K562 (cell line): ENCODE measurements around the gene TOR1AIP2. TPM values are rescaled to one million over a fixed set of nuclear protein-coding genes. Genes with fewer than 3 reads are reported as not detected.
A peak's percentile ranks its signal among the peaks of the same experiment; 100 is the strongest.

Experiments used
- ATAC-seq: fragments of 200-7000 bp; cut with Tn5 transposase; 3 replicates; pipeline ENCODE4 v1.9.1; 2020; ENCODE audit warnings: moderate library complexity
- BruUV-seq: library from RNA; stranded (reverse); fragments of 400-500 nt; replicated peaks from 2 replicates; lab custom pipeline; 2021; lab: Mats Ljungman, UMichigan
- CTCF ChIA-PET: fragments of 300-600 bp; formaldehyde crosslinking; extraction: SDS; loops from one replicate; lab custom pipeline; 2021; ENCODE audit warnings: low intra/inter-chr PET ratio; lab: Yijun Ruan, JAX
- POLR2A ChIA-PET: fragments of 300-600, 350-650 bp; sonication (Branson Sonifier 250); formaldehyde crosslinking; extraction: SDS; loops from one replicate; lab custom pipeline; 2021; ENCODE audit warnings: antibody characterized with exemption, inconsistent platforms; lab: Yijun Ruan, JAX
- DNase-seq, 4 experiments: peaks; one replicate each; pipeline versions ENCODE4 v3.0.0 to v3.0.0-alpha.2; 2011 to 2018; ENCODE audit warnings: low spot score in 3 of 4, mixed read lengths in 3 of 4; ENCODE audit errors: extremely low read depth in 1 of 4
- FAIRE-seq: peaks from 2 replicates; lab custom pipeline; 2011; peaks lifted over from hg19 to GRCh38; lab: Jason Lieb, UNC
- H2AFZ ChIP-seq: 2 replicates; pipeline ENCODE4 v1.6.0; 2011; ENCODE audit warnings: low read depth, low read length, control low read depth, inconsistent platforms
- H3K27ac ChIP-seq: fragments of 200-600 bp; 3 replicates; pipeline ENCODE4 v1.8.0; 2011; ENCODE audit warnings: low read depth, mild to moderate bottlenecking, control low read depth, inconsistent platforms, low read length, moderate library complexity, mixed read lengths; ENCODE audit errors: extremely low read depth
- H3K27me3 ChIP-seq, 2 experiments: fragments of 300-600 bp in 1 of 2; 2 replicates in 1 of 2; 3 replicates in 1 of 2; pipeline versions ENCODE4 v1.6.0 to v1.8.0; 2011; ENCODE audit warnings: inconsistent platforms in 2 of 2, low read length in 2 of 2, mild to moderate bottlenecking in 1 of 2, mixed read lengths in 1 of 2, moderate library complexity in 1 of 2; ENCODE audit not compliant: control insufficient read depth in 2 of 2, insufficient read depth in 2 of 2
- H3K36me3 ChIP-seq: fragments of 300-600 bp; 3 replicates; pipeline ENCODE4 v1.8.0; 2011; ENCODE audit warnings: mild to moderate bottlenecking, low read length, inconsistent platforms; ENCODE audit not compliant: control insufficient read depth, insufficient read depth
- H3K4me1 ChIP-seq, 2 experiments: fragments of 200-600 bp in 1 of 2; replicated peaks in 1 of 2; 2 replicates in 1 of 2; 3 replicates in 1 of 2; pipeline versions ENCODE4 v1.5.1 to v1.8.0; 2011; ENCODE audit warnings: inconsistent platforms in 2 of 2, low read length in 2 of 2, mild to moderate bottlenecking in 1 of 2, mixed read lengths in 1 of 2, moderate library complexity in 1 of 2; ENCODE audit not compliant: control insufficient read depth in 2 of 2, insufficient read depth in 2 of 2
- H3K4me2 ChIP-seq: 2 replicates; pipeline ENCODE4 v1.6.1; 2011; ENCODE audit warnings: low read length, control low read depth, inconsistent platforms, mixed read lengths; ENCODE audit not compliant: insufficient read depth
- H3K4me3 ChIP-seq: fragments of 200-600 bp; sonication (generic), shearing (Covaris generic); 2 replicates; pipeline ENCODE4 v1.5.1; 2016; ENCODE audit warnings: control low read depth, inconsistent platforms
- H3K79me2 ChIP-seq: fragments of 200-600 bp; 3 replicates; pipeline ENCODE4 v1.8.0; 2011; ENCODE audit warnings: low read length, inconsistent platforms; ENCODE audit not compliant: control insufficient read depth, insufficient read depth
- H3K9ac ChIP-seq, 2 experiments: 2 replicates each; pipeline versions ENCODE4 v1.6.0 to v1.6.1; 2011; ENCODE audit warnings: low read depth in 2 of 2, low read length in 2 of 2, control low read depth in 1 of 2, inconsistent platforms in 1 of 2, mild to moderate bottlenecking in 1 of 2, mixed read lengths in 1 of 2; ENCODE audit not compliant: insufficient read depth in 1 of 2
- H3K9me1 ChIP-seq: one replicate; pipeline ENCODE4 v1.6.0; 2011; ENCODE audit warnings: inconsistent platforms, mild to moderate bottlenecking, low read length, moderate library complexity; ENCODE audit not compliant: control insufficient read depth, insufficient read depth
- H3K9me3 ChIP-seq: replicated peaks from 2 replicates; pipeline ENCODE4 v1.5.1; 2011; ENCODE audit warnings: low read depth, low read length, inconsistent platforms; ENCODE audit not compliant: control insufficient read depth, insufficient read depth
- H4K20me1 ChIP-seq: replicated peaks from 2 replicates; pipeline ENCODE4 v1.6.1; 2011; ENCODE audit warnings: low read length, inconsistent platforms, mixed read lengths; ENCODE audit not compliant: control insufficient read depth, insufficient read depth
- E2F1 ChIP-seq: sonication (generic); formaldehyde crosslinking; IDR thresholded peaks from 2 replicates; pipeline ENCODE4 v1.8.1; 2023; ENCODE audit warnings: mild to moderate bottlenecking, missing genetic modification reagents, moderate library complexity
- SMAD1 ChIP-seq: fragments of 150-350 bp; IDR thresholded peaks from 2 replicates; pipeline ENCODE4 v1.6.1; 2014; ENCODE audit warnings: low read length, low read depth; ENCODE audit not compliant: partially characterized antibody
- ZNF24 ChIP-seq: fragments of 450-650 bp; IDR thresholded peaks from 2 replicates; pipeline ENCODE4 v1.6.1; 2016
- WGBS: fragments of 100-300 bp; shearing (Covaris generic); methylation state at CpG from one replicate; pipeline ENCODE4 v1.1.6; 2016; ENCODE audit warnings: low coverage, mixed read lengths; ENCODE audit not compliant: insufficient coverage; ENCODE audit errors: missing lambda C conversion rate; 5-methylcytosine and 5-hydroxymethylcytosine counted together
- in situ Hi-C: fragments of 300-500 bp; cut with MboI; formaldehyde crosslinking; loops from 4 replicates; pipeline ENCODE4 v1.15.0; 2018; ENCODE audit warnings: inconsistent platforms, mixed read lengths
- intact Hi-C: fragments of 100-400 bp; cut with micrococcal nuclease; formaldehyde crosslinking; loops from 2 replicates; pipeline ENCODE4 v1.14.2; 2022
- polyA plus RNA-seq, 8 experiments: library from polyadenylated mRNA; depleted of rRNA in 4 of 8; stranded (reverse) in 5 of 8; unstranded in 3 of 8; fragments of >200 nt; fragmentation: Nextera tagmentation in 2 of 8; fragmentation: Illumina TruSeq in 1 of 8; extraction: Ambion mirVana in 2 of 8; extraction: Trizol in 1 of 8; gene quantifications; 2 replicates each; pipeline versions ENCODE4 v1.2.1 to v1.2.3, GENCODE V29; 2011 to 2014; ENCODE audit warnings: inconsistent platforms in 1 of 8, missing spikeins in 1 of 8
- total RNA-seq, 7 experiments: library from RNA; depleted of rRNA in 6 of 7; stranded (reverse); fragments of >200 nt in 6 of 7; fragmentation: Illumina TruSeq in 2 of 7; extraction: Trizol in 2 of 7; gene quantifications; 2 replicates each; pipeline versions ENCODE4 v1.2.1 to v1.2.3, GENCODE V29; 2011 to 2021; ENCODE audit warnings: low replicate concordance in 1 of 7

Gene TOR1AIP2
- total and polyA plus RNA-seq, 9 of the 15 experiments (the other 6 are each of a cell fraction or from before 2014, with no cell fraction given), result 16.7 to 122 (median 41.4) TPM

- Histone ChIP-seq H3K27ac (no peak overlapping the region), H3K36me3 (no peaks in the 10 kb centered on the region), H3K4me2 (no peak overlapping the region), H3K4me3 (no peak overlapping the region), H3K27me3 (peaks cover 23 to 41% of the 10 kb centered on the region in 2 experiments), H4K20me1 (no peaks in the 10 kb centered on the region), H3K79me2 (no peaks in the 10 kb centered on the region), H3K9ac (no peak overlapping the region), H3K4me1 (peaks cover 0 to 12% of the 10 kb centered on the region in 2 experiments; a peak in 2 of 5 replicates), H3K9me3 (no peaks in the 10 kb centered on the region), H3K9me1 (no peaks in the 10 kb centered on the region), H2AFZ (0 out of 2 replicates have a peak overlapping the region, but pooled peaks have one; percentile 4)
- BruUV-seq, result no TSS peak
- intact Hi-C loops, result no loop called here
- no peak for FAIRE-seq
- CTCF ChIA-PET, result no interaction called here
- 9% methylated on average over 9 of the region's 9 CpGs for WGBS
- in situ Hi-C loops, result no loop called here
- no peak for DNase-seq
- peak; percentile 45 for ATAC-seq
- TF ChIP-seq SMAD1 (no peak), E2F1 (no peak), ZNF24 (no peak)
- TF ChIP-seq, all 486 proteins: peak for 0
- POLR2A ChIA-PET, result interaction anchor here (1.0 kb wide), 1 partner anchor 364 kb away, joined by 4 read pairs; no protein-coding TSS in a partner anchor
Measured at GRCh38 chr1:179831852-179832699, 45.5 kb downstream of the TOR1AIP2 start.
